Astrocyte (in vitro differentiated cells and primary cell): Measurements from ENCODE around the gene SIRT5.

Experiments
- EZH2 ChIP-seq: IDR thresholded peaks from 2 replicates; pipeline ENCODE4 v1.6.1; 2012; ENCODE audit warnings: mild to moderate bottlenecking, low read length, inconsistent platforms; ENCODE audit not compliant: insufficient read depth
- TF ChIP-seq, protein P1 (sequence below): IDR thresholded peaks from 2 replicates; pipeline ENCODE4 v1.5.1; 2011; ENCODE audit warnings: low read depth, mild to moderate bottlenecking, inconsistent platforms, low read length, moderate library complexity; ENCODE audit not compliant: insufficient read depth

DNA sequence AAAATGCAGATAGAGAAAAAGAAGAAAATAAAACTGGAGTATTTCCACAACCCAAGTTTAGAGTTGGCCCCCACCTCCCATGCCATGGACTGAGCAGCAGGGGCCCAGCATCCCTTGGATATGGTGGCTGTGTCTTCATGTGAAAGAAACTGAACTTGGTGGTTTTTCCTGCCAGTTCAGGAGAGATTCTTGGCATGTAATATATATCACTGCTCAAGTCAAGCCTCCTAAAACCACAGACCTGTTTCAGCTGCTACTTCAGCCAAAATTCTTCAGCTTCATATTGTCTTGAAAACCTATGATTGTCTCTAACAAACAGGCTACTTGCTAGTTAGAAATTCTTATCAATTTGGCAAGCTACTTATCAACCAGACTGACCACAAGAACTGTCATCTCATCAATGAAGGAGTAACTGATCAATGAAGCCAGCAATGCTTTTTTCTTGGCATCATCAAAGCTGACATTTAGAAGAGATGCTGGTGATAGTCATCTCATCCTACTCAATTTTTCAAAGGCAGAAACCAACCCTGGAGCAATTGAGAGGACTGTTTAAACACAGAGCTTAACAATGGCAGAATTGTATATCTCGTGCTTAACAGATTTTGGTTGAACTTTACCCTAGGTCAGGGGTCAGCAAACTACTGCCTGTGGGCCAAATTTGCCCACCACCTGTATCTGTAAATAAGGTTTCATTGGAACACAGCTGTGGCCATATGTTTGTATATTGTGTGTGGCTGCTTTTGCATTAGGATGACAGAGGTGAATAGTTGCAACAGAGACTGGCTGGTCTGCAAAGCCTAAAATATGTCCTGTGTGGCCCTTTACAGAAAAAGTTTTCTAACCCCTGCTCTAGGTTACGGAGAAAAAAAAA is 30.4 kb downstream of the SIRT5 start:
- TF ChIP-seq, protein P1, sequence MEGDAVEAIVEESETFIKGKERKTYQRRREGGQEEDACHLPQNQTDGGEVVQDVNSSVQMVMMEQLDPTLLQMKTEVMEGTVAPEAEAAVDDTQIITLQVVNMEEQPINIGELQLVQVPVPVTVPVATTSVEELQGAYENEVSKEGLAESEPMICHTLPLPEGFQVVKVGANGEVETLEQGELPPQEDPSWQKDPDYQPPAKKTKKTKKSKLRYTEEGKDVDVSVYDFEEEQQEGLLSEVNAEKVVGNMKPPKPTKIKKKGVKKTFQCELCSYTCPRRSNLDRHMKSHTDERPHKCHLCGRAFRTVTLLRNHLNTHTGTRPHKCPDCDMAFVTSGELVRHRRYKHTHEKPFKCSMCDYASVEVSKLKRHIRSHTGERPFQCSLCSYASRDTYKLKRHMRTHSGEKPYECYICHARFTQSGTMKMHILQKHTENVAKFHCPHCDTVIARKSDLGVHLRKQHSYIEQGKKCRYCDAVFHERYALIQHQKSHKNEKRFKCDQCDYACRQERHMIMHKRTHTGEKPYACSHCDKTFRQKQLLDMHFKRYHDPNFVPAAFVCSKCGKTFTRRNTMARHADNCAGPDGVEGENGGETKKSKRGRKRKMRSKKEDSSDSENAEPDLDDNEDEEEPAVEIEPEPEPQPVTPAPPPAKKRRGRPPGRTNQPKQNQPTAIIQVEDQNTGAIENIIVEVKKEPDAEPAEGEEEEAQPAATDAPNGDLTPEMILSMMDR = no peak
- no peak for TF ChIP-seq EZH2
